Testis (tissue), 3 donors: Measurements from ENCODE around the gene RALGAPA1. TPM values are rescaled to one million over a fixed set of nuclear protein-coding genes. Genes with fewer than 3 reads are reported as not detected.

Source experiments
- DNase-seq: peaks from one replicate; pipeline ENCODE4 v3.0.0-alpha.2; 2019
- H3K27ac ChIP-seq, 2 donors: fragments of 200-600 bp; sonication (generic); one replicate each; pipeline ENCODE4 v1.5.1; 2019
- H3K27me3 ChIP-seq: fragments of 200-600 bp; sonication (generic); one replicate; pipeline ENCODE4 v1.5.1; 2019
- H3K36me3 ChIP-seq: fragments of 200-600 bp; sonication (generic); one replicate; pipeline ENCODE4 v1.5.1; 2017; ENCODE audit warnings: low read depth; ENCODE audit errors: missing control alignments
- H3K4me1 ChIP-seq: fragments of 200-600 bp; sonication (generic); one replicate; pipeline ENCODE4 v1.5.1; 2019
- H3K4me3 ChIP-seq, 2 donors: fragments of 200-600 bp; sonication (generic); one replicate each; pipeline ENCODE4 v1.5.1; 2017 to 2019
- H3K9me3 ChIP-seq: fragments of 200-600 bp; sonication (generic); one replicate; pipeline ENCODE4 v1.5.1; 2017
- POLR2A ChIP-seq: fragments of 450-650 bp; IDR thresholded peaks from one replicate; pipeline ENCODE4 v1.6.1; 2017; ENCODE audit warnings: antibody characterized with exemption, mild to moderate bottlenecking, moderate library complexity
- WGBS, 2 donors: methylation state at CpG; one replicate each; pipeline ENCODE4 v1.1.5; 2018; 5-methylcytosine and 5-hydroxymethylcytosine counted together
- intact Hi-C: fragments of 100-400 bp; cut with DNase I; formaldehyde crosslinking; loops from one replicate; pipeline ENCODE4 v1.15.1; 2023; ENCODE audit warnings: low total_unique reads
- polyA plus RNA-seq: library from polyadenylated mRNA; stranded (reverse); fragments of 350-450 nt; fragmentation: Illumina TruSeq; extraction: RNeasy Lipid Tissue Mini Kit (QIAGEN cat#74804); gene quantifications from one replicate; pipeline ENCODE4 v1.2.3, GENCODE V29; 2014; ENCODE audit warnings: low read depth, low replicate concordance; ENCODE audit not compliant: insufficient read depth
- total RNA-seq, 2 donors: library from RNA; depleted of rRNA; stranded (reverse); fragments of >200 nt; gene quantifications; one replicate each; pipeline ENCODE4 v1.2.3, GENCODE V29; 2016
- TF ChIP-seq, protein P1 (sequence below), 3 experiments: fragments of 450-650 bp in 2 of 3; fragments of 200-600 bp in 1 of 3; sonication (generic) in 1 of 3; IDR thresholded peaks; one replicate each; pipeline ENCODE4 v1.5.1; 2016 to 2019; ENCODE audit warnings: antibody characterized with exemption in 3 of 3, mild to moderate bottlenecking in 2 of 3, moderate library complexity in 1 of 3

RALGAPA1 gene
- total and polyA plus RNA-seq, 3 donors from 2014 or later, result 25.6 to 111 (median 75.1) TPM

DNA sequence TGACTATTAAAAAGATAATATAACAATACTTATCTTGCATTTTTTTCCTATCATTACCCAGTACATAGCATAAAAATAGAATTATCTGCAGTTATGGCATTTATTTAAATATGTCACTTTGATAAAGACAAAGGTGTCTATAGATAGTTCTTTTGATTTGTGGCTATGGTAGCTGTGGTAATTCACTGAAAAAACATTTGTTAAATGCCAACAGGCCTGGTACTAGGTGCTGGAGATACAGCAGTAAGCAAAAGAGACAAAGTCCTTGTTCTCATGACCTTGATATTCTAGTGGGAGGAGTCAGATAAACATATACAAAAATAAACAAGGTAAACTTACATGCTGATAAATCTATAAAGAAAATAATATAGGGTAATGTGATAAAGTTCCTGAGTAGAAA is 230.5 kb downstream of the RALGAPA1 start:
- TF ChIP-seq, protein P1, sequence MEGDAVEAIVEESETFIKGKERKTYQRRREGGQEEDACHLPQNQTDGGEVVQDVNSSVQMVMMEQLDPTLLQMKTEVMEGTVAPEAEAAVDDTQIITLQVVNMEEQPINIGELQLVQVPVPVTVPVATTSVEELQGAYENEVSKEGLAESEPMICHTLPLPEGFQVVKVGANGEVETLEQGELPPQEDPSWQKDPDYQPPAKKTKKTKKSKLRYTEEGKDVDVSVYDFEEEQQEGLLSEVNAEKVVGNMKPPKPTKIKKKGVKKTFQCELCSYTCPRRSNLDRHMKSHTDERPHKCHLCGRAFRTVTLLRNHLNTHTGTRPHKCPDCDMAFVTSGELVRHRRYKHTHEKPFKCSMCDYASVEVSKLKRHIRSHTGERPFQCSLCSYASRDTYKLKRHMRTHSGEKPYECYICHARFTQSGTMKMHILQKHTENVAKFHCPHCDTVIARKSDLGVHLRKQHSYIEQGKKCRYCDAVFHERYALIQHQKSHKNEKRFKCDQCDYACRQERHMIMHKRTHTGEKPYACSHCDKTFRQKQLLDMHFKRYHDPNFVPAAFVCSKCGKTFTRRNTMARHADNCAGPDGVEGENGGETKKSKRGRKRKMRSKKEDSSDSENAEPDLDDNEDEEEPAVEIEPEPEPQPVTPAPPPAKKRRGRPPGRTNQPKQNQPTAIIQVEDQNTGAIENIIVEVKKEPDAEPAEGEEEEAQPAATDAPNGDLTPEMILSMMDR (IDR thresholded peaks at IDR 0.05), result no peak
- no peak for TF ChIP-seq POLR2A
- no peaks in the 10 kb centered on the region for H3K4me1 ChIP-seq
- H3K4me3 ChIP-seq, result no peak overlapping the region
- no peaks in the 10 kb centered on the region for H3K27me3 ChIP-seq
- no peak for DNase-seq
- no peaks in the 10 kb centered on the region for H3K9me3 ChIP-seq
- H3K36me3 ChIP-seq, result no peaks in the 10 kb centered on the region
- intact Hi-C loops, result no loop called here
- no peak overlapping the region for H3K27ac ChIP-seq

DNA sequence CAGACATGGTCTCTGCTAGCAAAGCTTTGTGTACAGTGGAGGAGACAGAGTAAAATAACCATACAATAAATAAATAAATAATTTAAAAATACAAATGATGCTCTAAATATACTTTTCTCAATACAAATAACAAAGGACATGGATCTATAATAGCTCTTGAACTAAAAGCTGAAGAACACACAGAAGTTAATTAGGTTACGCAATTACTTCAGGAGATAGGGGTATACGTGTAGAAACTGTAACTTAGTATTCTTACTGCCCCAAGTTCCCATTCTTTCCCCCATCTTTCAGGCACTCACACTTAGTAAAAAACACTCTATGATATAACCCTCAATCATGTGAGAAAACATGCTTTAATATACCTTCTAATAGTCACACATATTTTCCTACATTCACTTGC is 231.0 kb downstream of the RALGAPA1 start:
- TF ChIP-seq POLR2A, result no peak
- TF ChIP-seq, protein P1 (IDR thresholded peaks at IDR 0.05), result no peak
- Histone ChIP-seq H3K4me3 (no peak overlapping the region), H3K4me1 (no peaks in the 10 kb centered on the region), H3K27ac (no peak overlapping the region), H3K9me3 (no peaks in the 10 kb centered on the region), H3K27me3 (no peaks in the 10 kb centered on the region), H3K36me3 (no peaks in the 10 kb centered on the region)
- DNase-seq, result no peak
- WGBS, 2 donors, result 80 to 89% methylated on average over 2 of the region's 2 CpGs
- intact Hi-C loops, result no loop called here

GRCh38 chr14:35576856-35577255 is 232.2 kb downstream of the RALGAPA1 start:
- H3K27ac ChIP-seq, result no peak overlapping the region
- H3K27me3 ChIP-seq, result no peaks in the 10 kb centered on the region
- no peaks in the 10 kb centered on the region for H3K36me3 ChIP-seq
- H3K4me1 ChIP-seq, result no peaks in the 10 kb centered on the region
- no peak overlapping the region for H3K4me3 ChIP-seq
- no peak for DNase-seq
- H3K9me3 ChIP-seq, result no peaks in the 10 kb centered on the region
- WGBS, 2 donors, result 90 to 100% methylated on average over 1 of the region's 1 CpG
- intact Hi-C loops, result no loop called here
- TF ChIP-seq POLR2A, result no peak
- TF ChIP-seq, protein P1 (IDR thresholded peaks at IDR 0.05), result no peak

- Histone ChIP-seq H3K27ac (no peak overlapping the region), H3K4me1 (no peaks in the 10 kb centered on the region), H3K36me3 (no peaks in the 10 kb centered on the region), H3K4me3 (no peak overlapping the region), H3K27me3 (no peaks in the 10 kb centered on the region), H3K9me3 (no peaks in the 10 kb centered on the region)
- no peak for DNase-seq
- TF ChIP-seq, protein P1 (IDR thresholded peaks at IDR 0.05), result no peak
- no peak for TF ChIP-seq POLR2A
- intact Hi-C loops, result no loop called here
These were observed 232.8 kb downstream of the RALGAPA1 start for GRCh38 chr14:35576260-35576659.

DNA sequence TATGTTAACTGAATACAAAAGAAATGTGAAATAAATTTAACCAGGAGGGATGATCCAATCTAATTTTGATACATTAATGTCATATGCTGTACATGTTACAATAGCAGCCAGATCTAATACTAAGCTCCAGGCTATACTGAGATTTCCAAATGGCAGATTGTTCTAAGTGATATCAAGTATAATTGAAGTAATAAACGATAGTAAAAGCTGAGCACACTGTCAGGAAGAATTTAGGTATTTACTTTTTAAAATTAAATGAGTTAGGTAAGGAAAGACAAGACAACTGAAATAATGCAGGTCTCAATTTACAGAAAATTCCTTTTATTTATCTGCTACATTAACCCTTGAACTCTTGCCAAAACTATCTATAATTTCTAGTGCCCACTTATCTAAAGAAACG is 235.2 kb downstream of the RALGAPA1 start:
- Histone ChIP-seq H3K27me3 (no peaks in the 10 kb centered on the region), H3K36me3 (no peaks in the 10 kb centered on the region), H3K4me3 (no peak overlapping the region), H3K4me1 (no peaks in the 10 kb centered on the region), H3K27ac (no peak overlapping the region), H3K9me3 (no peaks in the 10 kb centered on the region)
- no peak for DNase-seq
- intact Hi-C loops, result no loop called here
- TF ChIP-seq POLR2A, result no peak
- TF ChIP-seq, protein P1 (IDR thresholded peaks at IDR 0.05), result no peak
- 68 to 83% methylated on average over 2 of the region's 2 CpGs for WGBS, 2 donors
